ENCODE measurements around the gene SYNE2. TPM values are rescaled to one million over a fixed set of nuclear protein-coding genes. Genes with fewer than 3 reads are reported as not detected.

The SYNE2 gene
- total RNA-seq, 1 donor from 2014 or later: 28.4 TPM

GRCh38 chr14:64272019-64272418 lies 419.2 kb downstream of the SYNE2 start:
- Mint-ChIP-seq H3K27me3 (ENCODE audit: unreplicated experiment) (no peaks in the 10 kb centered on the region), H3K4me1 (ENCODE audit: unreplicated experiment) (peaks cover 10% of the 10 kb centered on the region), H3K27ac (ENCODE audit: unreplicated experiment) (no peak overlapping the region), H3K4me3 (ENCODE audit: unreplicated experiment) (no peak overlapping the region), H3K36me3 (ENCODE audit: unreplicated experiment) (no peaks in the 10 kb centered on the region), H3K9me3 (ENCODE audit: unreplicated experiment) (peaks cover 7% of the 10 kb centered on the region)
- no peak for TF ChIP-seq CTCF (IDR thresholded peaks at IDR 0.05)
- DNase-seq (ENCODE audit: extremely low spot score, unreplicated experiment): no peak

Small RNA genes within 50 kb of the gene (microRNA-seq; reads per million reads assigned to microRNA genes)
- not detected for gene MIR548H1 (ENCODE audit: unreplicated experiment)

Other genes starting within 250 kb of the SYNE2 start
- 8.8 and 9.2 TPM in 2 replicates for gene WDR89, start 211.1 kb upstream of the SYNE2 start, total RNA-seq
- 19.8 and 21.6 TPM in 2 replicates for gene SGPP1, start 124.9 kb upstream of the SYNE2 start, total RNA-seq

Measured in osteocyte (in vitro differentiated cells).